AG04450 (cell line): Measurements from ENCODE around the gene FAM124A. TPM values are rescaled to one million over a fixed set of nuclear protein-coding genes. Genes with fewer than 3 reads are reported as not detected.

Source experiments
- CTCF ChIA-PET: fragments of 300-600, 350-600 bp; formaldehyde crosslinking; extraction: SDS; loops from one replicate; lab custom pipeline; 2022; ENCODE audit warnings: antibody characterized with exemption, inconsistent platforms; lab: Charles Lee
- POLR2A ChIA-PET: fragments of 350-600 bp; formaldehyde crosslinking; extraction: SDS; loops from one replicate; lab custom pipeline; 2021; ENCODE audit warnings: antibody characterized with exemption, inconsistent platforms; lab: Yijun Ruan, JAX
- DNase-seq: peaks from one replicate; pipeline ENCODE4 v3.0.0-alpha.2; 2011; ENCODE audit warnings: low read depth, low spot score
- H3K27ac ChIP-seq: one replicate; pipeline ENCODE4 v1.5.1; 2012; ENCODE audit warnings: low read depth, low read length, control low read depth
- H3K27me3 ChIP-seq: one replicate; pipeline ENCODE4 v1.6.0; 2012; ENCODE audit warnings: low read length; ENCODE audit not compliant: control insufficient read depth, insufficient read depth
- H3K4me3 ChIP-seq: 2 replicates; pipeline ENCODE4 v1.5.1; 2011; ENCODE audit warnings: mild to moderate bottlenecking, low read depth, low read length, control low read depth
- H3K9me3 ChIP-seq: 2 replicates; pipeline ENCODE4 v1.5.1; 2012; ENCODE audit warnings: low read length; ENCODE audit not compliant: control insufficient read depth, insufficient read depth
- polyA plus RNA-seq: library from polyadenylated mRNA; depleted of rRNA; stranded (reverse); fragments of >200 nt; gene quantifications from 2 replicates; pipeline ENCODE4 v1.2.3, GENCODE V29; 2011
- TF ChIP-seq, protein P1 (sequence below): IDR thresholded peaks from 2 replicates; pipeline ENCODE4 v1.5.1; 2011; ENCODE audit warnings: low read depth, low read length, control low read depth, inconsistent platforms

The FAM124A gene
- polyA plus RNA-seq, 1 experiment: 0.14 TPM

DNA sequence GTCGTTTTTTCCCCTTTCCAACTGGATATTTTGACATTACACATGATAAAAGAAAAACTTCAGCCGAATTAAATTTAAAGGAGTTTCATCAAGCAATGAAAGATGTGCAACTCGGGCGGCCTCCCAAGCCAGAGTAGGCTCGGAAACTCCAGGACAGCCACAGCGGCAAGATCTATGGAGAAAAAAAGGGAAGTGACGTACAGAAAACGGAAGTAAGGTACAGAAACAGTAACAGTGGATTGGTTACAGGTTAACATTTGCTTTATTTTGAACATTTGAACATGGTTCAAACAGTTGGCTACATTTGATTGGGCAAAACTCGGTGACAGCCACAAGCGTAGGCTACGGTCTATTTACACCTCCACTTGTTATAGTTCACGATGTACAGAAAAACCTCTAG lies 30.5 kb upstream of the FAM124A start:
- CTCF ChIA-PET: no interaction called here
- POLR2A ChIA-PET: no interaction called here
- no peak for DNase-seq
- no peaks in the 10 kb centered on the region for H3K9me3 ChIP-seq
- H3K4me3 ChIP-seq: no peak overlapping the region
- TF ChIP-seq, protein P1, sequence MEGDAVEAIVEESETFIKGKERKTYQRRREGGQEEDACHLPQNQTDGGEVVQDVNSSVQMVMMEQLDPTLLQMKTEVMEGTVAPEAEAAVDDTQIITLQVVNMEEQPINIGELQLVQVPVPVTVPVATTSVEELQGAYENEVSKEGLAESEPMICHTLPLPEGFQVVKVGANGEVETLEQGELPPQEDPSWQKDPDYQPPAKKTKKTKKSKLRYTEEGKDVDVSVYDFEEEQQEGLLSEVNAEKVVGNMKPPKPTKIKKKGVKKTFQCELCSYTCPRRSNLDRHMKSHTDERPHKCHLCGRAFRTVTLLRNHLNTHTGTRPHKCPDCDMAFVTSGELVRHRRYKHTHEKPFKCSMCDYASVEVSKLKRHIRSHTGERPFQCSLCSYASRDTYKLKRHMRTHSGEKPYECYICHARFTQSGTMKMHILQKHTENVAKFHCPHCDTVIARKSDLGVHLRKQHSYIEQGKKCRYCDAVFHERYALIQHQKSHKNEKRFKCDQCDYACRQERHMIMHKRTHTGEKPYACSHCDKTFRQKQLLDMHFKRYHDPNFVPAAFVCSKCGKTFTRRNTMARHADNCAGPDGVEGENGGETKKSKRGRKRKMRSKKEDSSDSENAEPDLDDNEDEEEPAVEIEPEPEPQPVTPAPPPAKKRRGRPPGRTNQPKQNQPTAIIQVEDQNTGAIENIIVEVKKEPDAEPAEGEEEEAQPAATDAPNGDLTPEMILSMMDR: no peak
- H3K27me3 ChIP-seq: no peaks in the 10 kb centered on the region
- no peak overlapping the region for H3K27ac ChIP-seq

- no peaks in the 10 kb centered on the region for H3K27me3 ChIP-seq
- DNase-seq: no peak
- H3K4me3 ChIP-seq: no peak overlapping the region
- no peak overlapping the region for H3K27ac ChIP-seq
- TF ChIP-seq, protein P1: no peak
- CTCF ChIA-PET: no interaction called here
- H3K9me3 ChIP-seq: no peaks in the 10 kb centered on the region
- POLR2A ChIA-PET: no interaction called here
Observed at GRCh38 chr13:51192348-51192747, 29.9 kb upstream of the FAM124A start.

GRCh38 chr13:51193387-51193786 lies 28.8 kb upstream of the FAM124A start:
- DNase-seq: no peak
- ChIA-PET CTCF (interaction anchor here (0.8 kb wide), 1 partner anchor 94 kb away, joined by 3 read pairs; no protein-coding TSS in a partner anchor), POLR2A (no interaction called here)
- Histone ChIP-seq H3K9me3 (no peaks in the 10 kb centered on the region), H3K27ac (no peak overlapping the region), H3K4me3 (no peak overlapping the region), H3K27me3 (no peaks in the 10 kb centered on the region)
- TF ChIP-seq, protein P1: no peak

DNA sequence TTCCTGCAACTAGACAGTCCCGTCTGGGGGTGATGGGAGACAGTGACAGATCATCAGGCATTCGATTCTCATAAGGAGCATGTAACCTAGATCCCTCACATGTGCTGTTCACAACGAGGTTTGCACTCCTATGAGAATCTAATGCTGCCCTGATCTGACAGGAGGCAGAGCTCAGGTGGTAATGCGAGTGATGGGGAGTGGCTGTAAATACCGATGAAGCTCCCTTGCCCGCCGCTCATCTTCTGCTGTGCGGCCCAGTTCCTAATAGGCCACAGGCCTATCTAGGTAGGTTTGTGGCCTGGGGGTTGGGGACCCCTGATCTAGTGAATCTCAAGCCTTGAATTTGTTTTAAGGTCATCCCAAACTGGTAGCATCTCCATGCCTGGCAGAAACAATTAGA lies 27.3 kb upstream of the FAM124A start:
- Histone ChIP-seq H3K9me3 (no peaks in the 10 kb centered on the region), H3K27ac (no peak overlapping the region), H3K27me3 (no peaks in the 10 kb centered on the region), H3K4me3 (no peak overlapping the region)
- no peak for DNase-seq
- TF ChIP-seq, protein P1: no peak
- ChIA-PET POLR2A (no interaction called here), CTCF (no interaction called here)

- TF ChIP-seq, protein P1: no peak
- Histone ChIP-seq H3K9me3 (no peaks in the 10 kb centered on the region), H3K27me3 (peaks cover 7% of the 10 kb centered on the region), H3K4me3 (no peak overlapping the region), H3K27ac (no peak overlapping the region)
- no peak for DNase-seq
- ChIA-PET CTCF (interaction anchor here (2.0 kb wide), 1 partner anchor 84 kb away, joined by 10 read pairs; no protein-coding TSS in a partner anchor), POLR2A (no interaction called here)
Observed at GRCh38 chr13:51201886-51202285, 20.3 kb upstream of the FAM124A start.
